Nephron progenitor cell (in vitro differentiated cells): Measurements from ENCODE around the gene CT45A10.
"Not testable (repeated sequence)": the region's sequence is repeated elsewhere in the genome, so short reads cannot be mapped to it uniquely, and the experiment has no call there.

Source experiments
- DNase-seq: peaks from one replicate; pipeline ENCODE4 v3.0.0; 2021
- H3K27ac Mint-ChIP-seq: 2 replicates; pipeline ENCODE4 v1.8.0; 2021; ENCODE audit warnings: mild to moderate bottlenecking, moderate library complexity, mixed read lengths
- H3K27me3 Mint-ChIP-seq: 2 replicates; pipeline ENCODE4 v1.8.0; 2021; ENCODE audit warnings: mild to moderate bottlenecking, low read depth, mixed read lengths; ENCODE audit not compliant: poor library complexity
- H3K36me3 Mint-ChIP-seq: 2 replicates; pipeline ENCODE4 v1.8.0; 2021; ENCODE audit warnings: low read depth, mixed read lengths
- H3K4me1 Mint-ChIP-seq: 2 replicates; pipeline ENCODE4 v1.8.0; 2021; ENCODE audit warnings: mixed read lengths
- H3K4me3 Mint-ChIP-seq: 2 replicates; pipeline ENCODE4 v1.8.0; 2021; ENCODE audit warnings: mild to moderate bottlenecking, moderate library complexity, mixed read lengths
- H3K9me3 Mint-ChIP-seq: 2 replicates; pipeline ENCODE4 v1.8.0; 2021; ENCODE audit warnings: mild to moderate bottlenecking, moderate library complexity, mixed read lengths
- TF ChIP-seq, protein P1 (sequence below): fragments of 200-600 bp; sonication (generic); IDR thresholded peaks from 2 replicates; pipeline ENCODE4 v1.5.0; 2021; ENCODE audit warnings: antibody characterized with exemption

CT45A10 gene, protein sequence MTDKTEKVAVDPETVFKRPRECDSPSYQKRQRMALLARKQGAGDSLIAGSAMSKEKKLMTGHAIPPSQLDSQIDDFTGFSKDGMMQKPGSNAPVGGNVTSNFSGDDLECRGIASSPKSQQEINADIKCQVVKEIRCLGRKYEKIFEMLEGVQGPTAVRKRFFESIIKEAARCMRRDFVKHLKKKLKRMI

DNA sequence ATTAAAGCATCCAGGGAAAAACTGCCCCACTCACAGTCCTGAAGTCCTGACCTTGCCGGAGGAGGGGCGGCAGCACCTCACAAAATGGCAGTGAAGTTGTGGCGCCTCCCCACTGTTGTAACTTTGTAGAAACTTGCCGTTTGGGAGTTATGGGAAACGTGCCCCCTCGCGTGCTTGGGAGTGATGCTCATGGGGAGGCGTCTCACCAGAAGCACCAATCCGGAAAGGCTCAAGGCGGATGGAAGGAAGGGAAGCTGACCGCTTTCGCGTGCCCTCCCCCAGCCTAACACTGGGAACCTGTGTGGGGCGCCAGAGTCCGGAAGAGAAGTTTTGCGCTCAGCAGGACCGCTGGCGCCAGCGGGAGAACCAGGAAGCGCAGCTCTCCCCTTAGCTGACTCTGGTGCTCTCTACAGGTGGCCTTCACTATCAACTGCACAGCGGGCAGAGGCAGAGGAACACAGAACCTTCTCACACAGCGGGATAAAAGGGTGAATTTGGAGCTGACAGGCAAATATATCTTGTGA is at the start of gene CT45A10, which contains the start of gene SAGE1:
Gene CT45A10, minus strand, starts transcription at position 151 of the 524 bp plus-strand sequence. CDS start 8,100 bp downstream, outside the sequence.
Gene SAGE1, plus strand, starts transcription at position 423 of the 524 bp plus-strand sequence. CDS start 2,527 bp downstream, outside the sequence.
- no peaks in the 10 kb centered on the region for H3K4me1 Mint-ChIP-seq
- peaks cover 6% of the 10 kb centered on the region for H3K36me3 Mint-ChIP-seq
- H3K27ac Mint-ChIP-seq, result no peak within 1 kb of the TSS
- peaks cover 4% of the 10 kb centered on the region for H3K27me3 Mint-ChIP-seq
- H3K4me3 Mint-ChIP-seq, result no peak within 1 kb of the TSS
- H3K9me3 Mint-ChIP-seq, result peaks cover 71% of the 10 kb centered on the region
- TF ChIP-seq, protein P1, sequence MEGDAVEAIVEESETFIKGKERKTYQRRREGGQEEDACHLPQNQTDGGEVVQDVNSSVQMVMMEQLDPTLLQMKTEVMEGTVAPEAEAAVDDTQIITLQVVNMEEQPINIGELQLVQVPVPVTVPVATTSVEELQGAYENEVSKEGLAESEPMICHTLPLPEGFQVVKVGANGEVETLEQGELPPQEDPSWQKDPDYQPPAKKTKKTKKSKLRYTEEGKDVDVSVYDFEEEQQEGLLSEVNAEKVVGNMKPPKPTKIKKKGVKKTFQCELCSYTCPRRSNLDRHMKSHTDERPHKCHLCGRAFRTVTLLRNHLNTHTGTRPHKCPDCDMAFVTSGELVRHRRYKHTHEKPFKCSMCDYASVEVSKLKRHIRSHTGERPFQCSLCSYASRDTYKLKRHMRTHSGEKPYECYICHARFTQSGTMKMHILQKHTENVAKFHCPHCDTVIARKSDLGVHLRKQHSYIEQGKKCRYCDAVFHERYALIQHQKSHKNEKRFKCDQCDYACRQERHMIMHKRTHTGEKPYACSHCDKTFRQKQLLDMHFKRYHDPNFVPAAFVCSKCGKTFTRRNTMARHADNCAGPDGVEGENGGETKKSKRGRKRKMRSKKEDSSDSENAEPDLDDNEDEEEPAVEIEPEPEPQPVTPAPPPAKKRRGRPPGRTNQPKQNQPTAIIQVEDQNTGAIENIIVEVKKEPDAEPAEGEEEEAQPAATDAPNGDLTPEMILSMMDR, result no peak
- DNase-seq, result no peak

DNA sequence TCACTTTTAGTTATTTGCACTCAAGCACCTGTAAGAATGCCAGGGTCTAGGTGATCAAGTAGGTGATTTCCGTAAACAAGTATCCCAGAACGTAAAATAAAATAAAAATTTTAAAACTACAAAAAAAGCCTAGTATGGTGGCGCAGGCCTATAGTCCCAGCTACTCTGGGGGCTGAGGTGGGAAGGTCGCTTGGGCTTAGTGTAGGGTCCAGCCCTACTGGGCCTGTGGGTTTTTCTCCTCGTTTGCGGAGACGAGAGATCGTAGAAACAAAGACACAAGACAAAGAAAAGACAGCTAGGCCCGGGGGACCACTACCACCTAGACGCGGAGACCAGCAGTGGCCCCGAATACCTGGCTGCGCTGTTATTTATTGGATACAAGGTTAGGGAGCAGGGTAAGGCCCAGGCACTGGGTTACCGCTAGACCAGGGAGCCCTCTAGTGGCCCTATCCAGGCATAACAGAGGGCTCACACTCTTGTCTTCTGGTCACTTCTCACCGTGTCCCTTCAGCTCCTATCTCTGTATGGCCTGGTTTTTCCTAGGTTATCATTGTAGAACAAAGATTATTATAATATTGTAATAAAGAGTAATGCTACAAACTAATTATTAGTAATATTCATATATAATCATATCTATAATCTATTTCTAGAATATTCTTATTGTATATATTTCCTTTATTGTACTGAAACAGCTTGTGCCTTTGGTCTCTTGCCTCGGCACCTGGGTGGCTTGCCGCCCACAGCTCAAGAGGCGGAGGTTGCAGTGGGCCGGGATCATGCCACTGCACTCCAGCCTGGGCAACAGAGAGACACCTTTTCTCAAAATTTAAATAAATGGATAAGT is 38.6 kb upstream of the CT45A10 start:
- H3K27me3 Mint-ChIP-seq, result peaks cover 30% of the 10 kb centered on the region
- H3K4me1 Mint-ChIP-seq, result no peaks in the 10 kb centered on the region
- TF ChIP-seq, protein P1, result peak; percentile 64
- peaks cover 37% of the 10 kb centered on the region for H3K9me3 Mint-ChIP-seq
- H3K4me3 Mint-ChIP-seq, result no peak overlapping the region
- H3K27ac Mint-ChIP-seq, result no peak overlapping the region
- DNase-seq, result peak; percentile 61
- no peaks in the 10 kb centered on the region for H3K36me3 Mint-ChIP-seq

DNA sequence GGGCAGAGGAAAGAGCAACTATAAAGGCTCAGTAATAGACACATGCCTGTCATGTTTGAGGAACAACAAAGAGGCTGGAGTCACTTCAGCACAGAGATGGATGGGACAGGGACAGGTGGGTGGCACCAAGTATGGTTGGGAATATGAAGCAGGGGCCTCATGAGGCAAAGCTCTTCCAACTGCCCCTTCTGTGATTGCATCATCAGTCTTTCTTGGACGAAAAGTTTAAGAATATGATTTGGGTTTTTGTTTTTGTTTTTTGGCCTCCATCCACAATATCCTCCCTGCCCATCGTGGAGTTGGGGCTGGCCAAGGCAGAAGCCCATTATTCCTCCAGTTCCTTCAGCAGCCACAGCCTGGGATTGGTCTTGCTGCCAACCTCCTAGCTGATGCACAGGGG is 34.7 kb upstream of the CT45A10 start:
- Mint-ChIP-seq H3K4me3 (no peak overlapping the region), H3K27ac (no peak overlapping the region), H3K4me1 (no peaks in the 10 kb centered on the region), H3K27me3 (peaks cover 23% of the 10 kb centered on the region), H3K36me3 (no peaks in the 10 kb centered on the region), H3K9me3 (peaks cover 31% of the 10 kb centered on the region)
- DNase-seq, result no peak
- TF ChIP-seq, protein P1, result no peak

DNA sequence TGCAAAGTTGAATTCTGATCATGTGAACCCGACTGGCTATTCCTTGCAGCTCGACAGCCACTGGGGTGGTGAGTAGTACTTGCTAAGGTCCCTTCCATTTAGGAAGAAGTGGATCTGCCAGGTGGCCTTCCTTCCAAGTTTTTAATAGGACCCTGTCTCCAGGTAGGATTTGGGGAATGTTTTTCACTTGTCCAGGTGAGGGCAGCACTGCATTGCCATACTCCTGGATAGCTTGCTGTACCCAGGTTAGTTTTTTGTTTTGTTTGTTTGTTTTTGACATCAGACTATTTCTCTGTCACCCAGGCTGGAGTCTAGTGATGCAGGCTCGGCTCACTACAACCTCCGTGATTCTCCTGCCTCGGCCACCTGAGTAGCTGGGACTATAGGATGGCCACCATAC is 30.1 kb upstream of the CT45A10 start:
- Mint-ChIP-seq H3K9me3 (peaks cover 45% of the 10 kb centered on the region), H3K27me3 (peaks cover 7% of the 10 kb centered on the region), H3K4me1 (no peaks in the 10 kb centered on the region), H3K4me3 (no peak overlapping the region), H3K27ac (no peak overlapping the region), H3K36me3 (no peaks in the 10 kb centered on the region)
- TF ChIP-seq, protein P1, result no peak
- peak; percentile 1 for DNase-seq

DNA sequence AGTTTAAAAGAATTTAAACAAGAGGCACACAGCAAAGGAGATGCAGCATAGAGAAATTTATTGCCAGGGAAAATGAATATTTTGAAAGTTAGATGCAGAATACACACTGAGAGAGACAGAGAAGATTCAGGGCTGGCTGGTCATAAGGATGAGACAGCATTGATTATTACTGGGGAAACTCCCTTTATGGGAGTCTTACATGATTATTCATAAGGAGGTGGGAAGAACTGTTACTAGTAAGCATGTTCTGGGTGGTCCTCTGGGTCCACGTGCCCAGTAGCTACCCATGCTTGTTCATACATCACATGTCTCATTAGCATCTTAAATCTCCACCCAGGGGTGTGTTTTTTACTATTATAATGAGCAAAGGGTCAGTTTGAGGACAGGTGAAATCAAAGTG is 27.3 kb upstream of the CT45A10 start:
- not testable (repeated sequence) for DNase-seq, H3K4me1 Mint-ChIP-seq, H3K36me3 Mint-ChIP-seq, H3K27me3 Mint-ChIP-seq, H3K27ac Mint-ChIP-seq, H3K4me3 Mint-ChIP-seq
- peaks cover 65% of the 10 kb centered on the region for H3K9me3 Mint-ChIP-seq

DNA sequence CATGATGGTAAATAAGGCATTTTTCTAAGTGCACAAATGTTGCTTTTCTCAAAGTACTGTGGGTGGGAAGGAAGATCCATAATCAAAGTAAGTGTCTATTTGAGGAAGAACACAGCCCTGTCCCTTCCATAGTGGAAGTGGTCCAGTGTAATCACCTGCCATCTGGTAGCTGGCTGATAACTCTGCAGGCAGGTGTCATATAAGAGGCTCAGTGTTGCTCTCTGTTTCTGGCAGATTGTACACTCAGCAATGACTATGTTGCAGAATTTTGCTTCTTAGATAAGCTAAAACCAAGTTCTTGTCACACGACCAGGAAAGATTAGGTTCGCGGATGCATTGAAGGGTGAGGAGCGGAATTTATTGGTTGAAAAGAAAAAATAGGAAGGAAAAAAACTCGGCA is 21.2 kb upstream of the CT45A10 start:
- no peak overlapping the region for H3K4me3 Mint-ChIP-seq
- no peak for DNase-seq
- H3K27ac Mint-ChIP-seq, result no peak overlapping the region
- no peaks in the 10 kb centered on the region for H3K36me3 Mint-ChIP-seq
- H3K9me3 Mint-ChIP-seq, result peaks cover 72% of the 10 kb centered on the region
- H3K27me3 Mint-ChIP-seq, result peaks cover 4% of the 10 kb centered on the region
- TF ChIP-seq, protein P1, result no peak
- H3K4me1 Mint-ChIP-seq, result no peaks in the 10 kb centered on the region
